MM.1S (cell line): ENCODE results near the gene DIO3.

Source experiments
- DNase-seq: peaks from one replicate; pipeline ENCODE4 v3.0.0-alpha.2; 2015
- H2AFZ ChIP-seq: fragments of 300-600 bp; sonication (generic); 2 replicates; pipeline ENCODE4 v1.6.0; 2016; ENCODE audit warnings: antibody characterized with exemption, low read length
- H3F3A ChIP-seq: fragments of 300-600 bp; sonication (generic); 2 replicates; pipeline ENCODE4 v1.6.1; 2016; ENCODE audit warnings: mild to moderate bottlenecking, antibody characterized with exemption, low read length, moderate library complexity, mixed read lengths; ENCODE audit not compliant: insufficient read depth
- H3K27ac ChIP-seq: fragments of 300-600 bp; sonication (generic); 2 replicates; pipeline ENCODE4 v1.5.1; 2016; ENCODE audit warnings: mild to moderate bottlenecking, low read length
- H3K27me3 ChIP-seq: fragments of 300-600 bp; sonication (generic); replicated peaks from 2 replicates; pipeline ENCODE4 v1.6.0; 2016; ENCODE audit warnings: low read length; ENCODE audit not compliant: insufficient read depth
- H3K36me3 ChIP-seq: fragments of 300-600 bp; sonication (generic); replicated peaks from 2 replicates; pipeline ENCODE4 v1.6.1; 2016; ENCODE audit warnings: mild to moderate bottlenecking, low read length, mixed read lengths; ENCODE audit not compliant: insufficient read depth
- H3K4me1 ChIP-seq: fragments of 300-600 bp; sonication (generic); 2 replicates; pipeline ENCODE4 v1.6.1; 2016; ENCODE audit warnings: low read length, mixed read lengths
- H3K4me2 ChIP-seq: fragments of 300-600 bp; sonication (generic); 2 replicates; pipeline ENCODE4 v1.6.0; 2016; ENCODE audit warnings: low read depth, low read length
- H3K4me3 ChIP-seq: fragments of 300-600 bp; sonication (generic); 2 replicates; pipeline ENCODE4 v1.5.1; 2016; ENCODE audit warnings: low read length, mixed read lengths
- H3K79me2 ChIP-seq: fragments of 300-600 bp; sonication (generic); 2 replicates; pipeline ENCODE4 v1.6.1; 2016; ENCODE audit warnings: mixed run types, low read length, mixed read lengths
- H3K9ac ChIP-seq: fragments of 300-600 bp; sonication (generic); 2 replicates; pipeline ENCODE4 v1.6.1; 2016; ENCODE audit warnings: low read length, mixed read lengths
- H3K9me2 ChIP-seq: fragments of 300-600 bp; sonication (generic); replicated peaks from 2 replicates; pipeline ENCODE4 v1.6.1; 2016; ENCODE audit warnings: mild to moderate bottlenecking, low read length, mixed read lengths; ENCODE audit not compliant: insufficient read depth
- H3K9me3 ChIP-seq: fragments of 300-600 bp; sonication (generic); replicated peaks from 2 replicates; pipeline ENCODE4 v1.6.1; 2016; ENCODE audit warnings: mild to moderate bottlenecking, low read length, mixed read lengths; ENCODE audit not compliant: insufficient read depth
- H4K20me1 ChIP-seq: fragments of 300-600 bp; sonication (generic); 2 replicates; pipeline ENCODE4 v1.6.1; 2016; ENCODE audit warnings: mild to moderate bottlenecking, low read length, moderate library complexity, mixed read lengths; ENCODE audit not compliant: insufficient read depth
- EZH2 ChIP-seq: fragments of 300-600 bp; sonication (generic); optimal IDR thresholded peaks from 2 replicates; pipeline ENCODE3; 2017; ENCODE audit warnings: low read depth, mild to moderate bottlenecking, antibody characterized with exemption, low read length, mixed read lengths
- EZH2phosphoT487 ChIP-seq: fragments of 300-600 bp; sonication (generic); IDR thresholded peaks from 2 replicates; pipeline ENCODE4 v1.6.1; 2018; ENCODE audit warnings: antibody characterized with exemption, low read length
- TF ChIP-seq, protein P1 (sequence below): fragments of 300-600 bp; sonication (generic); IDR thresholded peaks from 2 replicates; pipeline ENCODE4 v1.5.1; 2016; ENCODE audit warnings: antibody characterized with exemption, low read length, mixed read lengths

Gene DIO3

DNA sequence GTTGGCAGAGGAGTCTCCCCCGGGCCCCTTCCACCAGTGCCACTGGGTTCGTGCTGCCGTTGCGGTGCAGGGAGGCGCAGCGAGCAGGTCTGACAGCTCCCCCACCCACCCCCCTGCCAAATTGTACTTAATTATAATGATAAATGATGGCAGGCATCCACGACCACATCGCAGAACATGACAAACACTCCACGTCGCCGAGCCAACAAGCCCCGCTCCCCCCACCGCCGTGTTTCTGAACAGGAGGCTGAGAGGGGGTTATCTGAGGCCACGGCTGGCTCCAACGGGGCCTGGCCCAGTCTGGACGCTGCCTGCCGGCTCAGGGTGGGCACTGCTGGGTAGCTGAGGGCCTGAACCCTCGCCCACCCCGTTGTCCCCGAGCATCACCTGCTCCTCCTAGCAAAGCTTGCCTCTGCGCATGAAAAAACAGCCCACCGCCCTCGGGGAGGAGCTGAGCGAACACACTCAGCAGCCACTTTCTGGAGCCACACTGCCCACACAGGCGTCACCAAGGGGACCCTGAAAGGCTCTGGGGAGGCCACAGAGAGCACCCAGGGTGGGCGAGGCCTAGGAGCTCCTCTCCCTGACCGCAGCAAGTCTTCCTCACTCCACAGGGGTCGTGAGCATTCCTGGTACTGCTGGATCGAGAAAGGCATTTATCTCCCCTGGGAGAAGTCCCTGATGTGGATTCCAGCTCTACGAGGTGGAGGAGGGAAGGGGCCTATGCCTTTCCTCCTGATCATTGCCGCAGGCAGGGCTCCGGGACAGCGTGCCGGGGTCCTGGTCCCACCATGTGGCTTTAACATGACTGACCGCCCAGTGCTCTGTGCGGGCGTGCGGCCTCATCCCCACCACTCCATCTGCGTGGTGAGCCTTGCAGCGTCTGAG, 35.4 kb upstream of the DIO3 start:
- no peak overlapping the region for H2AFZ ChIP-seq
- H4K20me1 ChIP-seq, result no peaks in the 10 kb centered on the region
- TF ChIP-seq, protein P1, sequence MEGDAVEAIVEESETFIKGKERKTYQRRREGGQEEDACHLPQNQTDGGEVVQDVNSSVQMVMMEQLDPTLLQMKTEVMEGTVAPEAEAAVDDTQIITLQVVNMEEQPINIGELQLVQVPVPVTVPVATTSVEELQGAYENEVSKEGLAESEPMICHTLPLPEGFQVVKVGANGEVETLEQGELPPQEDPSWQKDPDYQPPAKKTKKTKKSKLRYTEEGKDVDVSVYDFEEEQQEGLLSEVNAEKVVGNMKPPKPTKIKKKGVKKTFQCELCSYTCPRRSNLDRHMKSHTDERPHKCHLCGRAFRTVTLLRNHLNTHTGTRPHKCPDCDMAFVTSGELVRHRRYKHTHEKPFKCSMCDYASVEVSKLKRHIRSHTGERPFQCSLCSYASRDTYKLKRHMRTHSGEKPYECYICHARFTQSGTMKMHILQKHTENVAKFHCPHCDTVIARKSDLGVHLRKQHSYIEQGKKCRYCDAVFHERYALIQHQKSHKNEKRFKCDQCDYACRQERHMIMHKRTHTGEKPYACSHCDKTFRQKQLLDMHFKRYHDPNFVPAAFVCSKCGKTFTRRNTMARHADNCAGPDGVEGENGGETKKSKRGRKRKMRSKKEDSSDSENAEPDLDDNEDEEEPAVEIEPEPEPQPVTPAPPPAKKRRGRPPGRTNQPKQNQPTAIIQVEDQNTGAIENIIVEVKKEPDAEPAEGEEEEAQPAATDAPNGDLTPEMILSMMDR, result no peak
- no peak for TF ChIP-seq EZH2phosphoT487
- TF ChIP-seq EZH2, result no peak
- H3K27ac ChIP-seq, result no peak overlapping the region
- no peak overlapping the region for H3K4me3 ChIP-seq
- no peaks in the 10 kb centered on the region for H3K79me2 ChIP-seq
- H3K4me2 ChIP-seq, result no peak overlapping the region
- no peaks in the 10 kb centered on the region for H3F3A ChIP-seq
- H3K9me2 ChIP-seq, result no peaks in the 10 kb centered on the region
- no peak for DNase-seq
- no peaks in the 10 kb centered on the region for H3K9me3 ChIP-seq
- no peaks in the 10 kb centered on the region for H3K4me1 ChIP-seq
- H3K9ac ChIP-seq, result no peak overlapping the region
- peaks cover 16% of the 10 kb centered on the region for H3K27me3 ChIP-seq
- no peaks in the 10 kb centered on the region for H3K36me3 ChIP-seq

DNA sequence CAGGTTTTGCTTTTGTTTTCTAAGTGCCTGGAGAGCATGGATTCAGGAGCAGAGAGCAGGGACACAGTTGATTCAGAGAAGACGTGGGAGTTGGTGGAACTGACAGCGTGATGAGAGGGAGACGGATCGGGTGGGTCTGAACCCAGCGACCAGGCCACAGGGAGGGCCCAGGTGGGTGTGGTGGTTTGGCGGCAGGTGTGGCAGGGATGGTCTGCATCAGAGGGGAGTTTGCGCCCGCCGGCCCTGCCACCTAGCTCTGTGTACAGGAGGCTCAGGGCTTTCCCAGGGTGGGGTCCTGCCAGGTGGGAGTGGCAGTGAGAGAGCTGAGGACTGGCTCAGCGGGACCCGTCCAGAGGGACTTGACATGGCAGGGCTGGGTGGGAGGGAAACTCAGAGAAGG, 33.3 kb upstream of the DIO3 start:
- TF ChIP-seq EZH2phosphoT487 (no peak), EZH2 (no peak)
- TF ChIP-seq, protein P1, result no peak
- H4K20me1 ChIP-seq, result no peaks in the 10 kb centered on the region

DNA sequence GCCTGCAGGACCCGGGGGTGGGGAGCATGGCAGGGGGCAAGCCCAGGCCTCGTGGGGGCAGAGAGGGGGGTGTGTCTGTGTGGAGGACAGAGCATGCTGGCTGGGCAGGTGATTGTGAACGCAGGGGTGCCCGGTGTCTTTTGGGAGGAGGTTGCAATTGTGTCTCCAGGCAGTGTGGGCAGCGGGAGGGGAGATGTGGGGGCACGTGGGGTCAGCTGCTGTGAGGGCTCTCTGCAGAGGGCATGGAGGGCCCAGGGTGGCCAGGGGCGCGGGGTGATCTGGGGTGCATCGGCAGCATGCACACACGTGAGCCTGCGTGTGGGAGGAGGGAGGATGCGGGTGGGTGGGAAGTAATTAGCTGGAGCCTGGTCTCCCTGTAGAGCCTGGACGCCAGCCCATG, 32.2 kb upstream of the DIO3 start:
- H4K20me1 ChIP-seq, result no peaks in the 10 kb centered on the region

More for the DNA sequence above, 33.3 kb upstream of the DIO3 start:
- Histone ChIP-seq H3K9ac (no peak overlapping the region), H3K9me3 (no peaks in the 10 kb centered on the region), H3K4me1 (no peaks in the 10 kb centered on the region), H2AFZ (no peak overlapping the region), H3K4me3 (no peak overlapping the region), H3K27ac (no peak overlapping the region), H3K4me2 (no peak overlapping the region), H3K27me3 (peaks cover 22% of the 10 kb centered on the region), H3K36me3 (no peaks in the 10 kb centered on the region), H3K79me2 (no peaks in the 10 kb centered on the region), H3K9me2 (no peaks in the 10 kb centered on the region), H3F3A (no peaks in the 10 kb centered on the region)
- no peak for DNase-seq

More for the DNA sequence above, 32.2 kb upstream of the DIO3 start:
- Histone ChIP-seq H3K36me3 (no peaks in the 10 kb centered on the region), H3K9ac (no peak overlapping the region), H3K27me3 (peaks cover 25% of the 10 kb centered on the region), H3K4me3 (no peak overlapping the region), H3F3A (no peaks in the 10 kb centered on the region), H3K4me1 (no peaks in the 10 kb centered on the region), H2AFZ (no peak overlapping the region), H3K79me2 (no peaks in the 10 kb centered on the region), H3K9me2 (no peaks in the 10 kb centered on the region), H3K4me2 (no peak overlapping the region), H3K9me3 (no peaks in the 10 kb centered on the region), H3K27ac (no peak overlapping the region)
- TF ChIP-seq, protein P1, result no peak
- no peak for TF ChIP-seq EZH2phosphoT487
- DNase-seq, result no peak
